OCI-LY7 (cell line): Measurements from ENCODE around the gene FMNL2. TPM values are rescaled to one million over a fixed set of nuclear protein-coding genes. Genes with fewer than 3 reads are reported as not detected.

Source experiments
- BruUV-seq: library from RNA; stranded (reverse); fragments of 400-500 nt; replicated peaks from 2 replicates; lab custom pipeline; 2021; lab: Mats Ljungman, UMichigan
- CTCF ChIA-PET: fragments of 300-600 bp; sonication (Branson Sonifier 250); formaldehyde crosslinking; loops from one replicate; lab custom pipeline; 2022; ENCODE audit warnings: antibody characterized with exemption; ENCODE audit not compliant: unreplicated experiment; lab: Charles Lee
- POLR2A ChIA-PET: fragments of 300-600 bp; sonication (Branson Sonifier 250); formaldehyde crosslinking; loops from one replicate; lab custom pipeline; 2022; ENCODE audit warnings: antibody characterized with exemption; lab: Charles Lee
- DNase-seq: peaks from one replicate; pipeline ENCODE4 v3.0.0-alpha.2; 2015; ENCODE audit warnings: low spot score
- H2AFZ ChIP-seq: fragments of 200-600 bp; sonication (generic), shearing (Covaris generic); 2 replicates; pipeline ENCODE4 v1.6.1; 2014; ENCODE audit warnings: mild to moderate bottlenecking, antibody characterized with exemption, low read length, moderate library complexity
- H3K27ac ChIP-seq: fragments of 200-600 bp; sonication (generic); 2 replicates; pipeline ENCODE4 v1.5.1; 2014; ENCODE audit warnings: mixed run types, low read depth, mild to moderate bottlenecking, moderate library complexity, low read length, inconsistent platforms; ENCODE audit not compliant: poor library complexity, severe bottlenecking
- H3K36me3 ChIP-seq: fragments of 200-600 bp; sonication (generic); 2 replicates; pipeline ENCODE4 v1.6.1; 2014; ENCODE audit warnings: mild to moderate bottlenecking, antibody characterized with exemption, low read length, moderate library complexity, mixed read lengths; ENCODE audit not compliant: insufficient read depth
- H3K4me1 ChIP-seq: fragments of 200-600 bp; sonication (generic); 2 replicates; pipeline ENCODE4 v1.5.1; 2014; ENCODE audit warnings: mild to moderate bottlenecking, low read length; ENCODE audit not compliant: insufficient read depth, poor library complexity, severe bottlenecking
- H3K4me2 ChIP-seq: fragments of 200-600 bp; sonication (generic); 2 replicates; pipeline ENCODE4 v1.6.1; 2014; ENCODE audit warnings: mild to moderate bottlenecking, low read length
- H3K4me3 ChIP-seq: fragments of 200-600 bp; sonication (generic); 2 replicates; pipeline ENCODE4 v1.5.1; 2014; ENCODE audit warnings: mild to moderate bottlenecking, low read depth, low read length; ENCODE audit not compliant: poor library complexity, severe bottlenecking
- H3K79me2 ChIP-seq: fragments of 200-600 bp; sonication (generic); 2 replicates; pipeline ENCODE4 v1.6.1; 2016; ENCODE audit warnings: low read depth, mild to moderate bottlenecking, low read length, moderate library complexity, mixed read lengths; ENCODE audit not compliant: insufficient read depth
- H3K9me2 ChIP-seq: fragments of 200-600 bp; sonication (generic); 2 replicates; pipeline ENCODE4 v1.6.1; 2016; ENCODE audit warnings: mild to moderate bottlenecking, low read length, mixed read lengths; ENCODE audit not compliant: insufficient read depth
- H3K9me3 ChIP-seq: fragments of 200-600 bp; sonication (generic); 2 replicates; pipeline ENCODE4 v1.6.1; 2014; ENCODE audit warnings: mild to moderate bottlenecking, mixed run types, low read length, mixed read lengths
- H4K20me1 ChIP-seq: fragments of 200-600 bp; sonication (generic); 2 replicates; pipeline ENCODE4 v1.6.1; 2014; ENCODE audit warnings: mild to moderate bottlenecking, antibody characterized with exemption, low read length, moderate library complexity, mixed read lengths; ENCODE audit not compliant: insufficient read depth
- CTCF ChIP-seq: fragments of 200-600 bp; sonication (generic); conservative IDR thresholded peaks from 2 replicates; pipeline ENCODE4 v1.5.1; 2014; ENCODE audit warnings: mild to moderate bottlenecking, antibody characterized with exemption, low read length, moderate library complexity, mixed read lengths
- EZH2phosphoT487 ChIP-seq: fragments of 200-600 bp; sonication (generic); IDR thresholded peaks from 2 replicates; pipeline ENCODE4 v1.6.1; 2018; ENCODE audit warnings: low read depth, borderline replicate concordance, mild to moderate bottlenecking, mixed run types, antibody characterized with exemption, low read length, moderate library complexity, mixed read lengths
- intact Hi-C: fragments of 100-400 bp; cut with micrococcal nuclease; formaldehyde crosslinking; loops from one replicate; pipeline ENCODE4 v1.10.0; 2022; ENCODE audit not compliant: unreplicated experiment
- total RNA-seq, 2 experiments: library from RNA; depleted of rRNA in 1 of 2; stranded (reverse); fragments of >200 nt in 1 of 2; shearing (Covaris generic) in 1 of 2; gene quantifications; 2 replicates each; pipeline ENCODE4 v1.2.3, GENCODE V29; 2014 to 2022

FMNL2 gene
- total RNA-seq, 2 experiments from 2014 or later = 0.03 to 0.21 TPM

- H3K79me2 ChIP-seq = no peaks in the 10 kb centered on the region
- H3K4me1 ChIP-seq = no peaks in the 10 kb centered on the region
- H3K9me3 ChIP-seq = no peaks in the 10 kb centered on the region
- no peaks in the 10 kb centered on the region for H3K9me2 ChIP-seq
- ChIA-PET POLR2A (no interaction called here), CTCF (no interaction called here)
- BruUV-seq = no TSS peak
- no peak overlapping the region for H3K27ac ChIP-seq
- no peaks in the 10 kb centered on the region for H4K20me1 ChIP-seq
- DNase-seq = no peak
- TF ChIP-seq CTCF (no peak), EZH2phosphoT487 (no peak)
- no peak overlapping the region for H2AFZ ChIP-seq
- no peak overlapping the region for H3K4me3 ChIP-seq
- intact Hi-C loops = no loop called here
- no peaks in the 10 kb centered on the region for H3K36me3 ChIP-seq
- H3K4me2 ChIP-seq = no peak overlapping the region
Observed at GRCh38 chr2:152406836-152407161, 71.8 kb downstream of the FMNL2 start.

GRCh38 chr2:152407204-152407721 lies 72.3 kb downstream of the FMNL2 start:
- H3K4me1 ChIP-seq = no peaks in the 10 kb centered on the region
- ChIA-PET POLR2A (no interaction called here), CTCF (no interaction called here)
- no peaks in the 10 kb centered on the region for H3K79me2 ChIP-seq
- H3K9me3 ChIP-seq = no peaks in the 10 kb centered on the region
- H2AFZ ChIP-seq = no peak overlapping the region
- TF ChIP-seq CTCF (no peak), EZH2phosphoT487 (no peak)
- H3K4me2 ChIP-seq = no peak overlapping the region
- no peak overlapping the region for H3K4me3 ChIP-seq
- intact Hi-C loops = no loop called here
- no peaks in the 10 kb centered on the region for H3K36me3 ChIP-seq
- no peaks in the 10 kb centered on the region for H3K9me2 ChIP-seq
- BruUV-seq = no TSS peak
- DNase-seq = no peak
- no peaks in the 10 kb centered on the region for H4K20me1 ChIP-seq
- H3K27ac ChIP-seq = no peak overlapping the region

- ChIA-PET CTCF (no interaction called here), POLR2A (interaction anchor here (0.5 kb wide), 1 partner anchor 260 kb away, joined by 3 read pairs; no protein-coding TSS in a partner anchor)
- intact Hi-C loops = no loop called here
- BruUV-seq = no TSS peak
- Histone ChIP-seq H3K4me1 (no peaks in the 10 kb centered on the region), H3K4me3 (no peak overlapping the region), H3K4me2 (no peak overlapping the region), H3K9me2 (no peaks in the 10 kb centered on the region), H2AFZ (no peak overlapping the region), H3K36me3 (no peaks in the 10 kb centered on the region), H3K9me3 (no peaks in the 10 kb centered on the region), H4K20me1 (no peaks in the 10 kb centered on the region), H3K27ac (no peak overlapping the region), H3K79me2 (no peaks in the 10 kb centered on the region)
- DNase-seq = no peak
- TF ChIP-seq EZH2phosphoT487 = no peak
- TF ChIP-seq CTCF = no peak
Observed at GRCh38 chr2:152407806-152408205, 72.8 kb downstream of the FMNL2 start.
